UCSD-AML1 (cell line): ENCODE data around the gene TULP4.
"Not testable (repeated sequence)": the region's sequence is repeated elsewhere in the genome, so short reads cannot be mapped to it uniquely, and the experiment has no call there.

Experiments
- DNase-seq: peaks from one replicate; lab custom pipeline; 2025; ENCODE audit not compliant: unreplicated experiment; lab: John Stamatoyannopoulos, UW

The TULP4 gene

GRCh38 chr6:158327211-158327610 is 14.9 kb downstream of the TULP4 start:
- no peak for DNase-seq

GRCh38 chr6:158328952-158329351 is 16.7 kb downstream of the TULP4 start:
- no peak for DNase-seq

GRCh38 chr6:158329531-158329930 is 17.3 kb downstream of the TULP4 start:
- DNase-seq: no peak

- DNase-seq: no peak
Observed at GRCh38 chr6:158330016-158330415, 17.8 kb downstream of the TULP4 start.

- DNase-seq: no peak
Observed at GRCh38 chr6:158332237-158332636, 20.0 kb downstream of the TULP4 start.

GRCh38 chr6:158333094-158333493 is 20.8 kb downstream of the TULP4 start:
- no peak for DNase-seq

- DNase-seq: no peak
Observed at GRCh38 chr6:158334534-158334933, 22.3 kb downstream of the TULP4 start.

GRCh38 chr6:158337332-158337731 is 25.1 kb downstream of the TULP4 start:
- DNase-seq: no peak

GRCh38 chr6:158338311-158339112 is 26.2 kb downstream of the TULP4 start:
- no peak for DNase-seq

GRCh38 chr6:158339197-158339596 is 26.9 kb downstream of the TULP4 start:
- DNase-seq: not testable (repeated sequence)

- DNase-seq: no peak
Observed at GRCh38 chr6:158340252-158340651, 28.0 kb downstream of the TULP4 start.

GRCh38 chr6:158344534-158344933 is 32.3 kb downstream of the TULP4 start:
- no peak for DNase-seq

- DNase-seq: not testable (repeated sequence)
Observed at GRCh38 chr6:158345444-158345843, 33.2 kb downstream of the TULP4 start.

- no peak for DNase-seq
Observed at GRCh38 chr6:158347335-158347734, 35.1 kb downstream of the TULP4 start.

GRCh38 chr6:158348737-158349504 is 36.7 kb downstream of the TULP4 start:
- not testable (repeated sequence) for DNase-seq

- not testable (repeated sequence) for DNase-seq
Observed at GRCh38 chr6:158349505-158350275, 37.4 kb downstream of the TULP4 start.

- DNase-seq: not testable (repeated sequence)
Observed at GRCh38 chr6:158350731-158351130, 38.5 kb downstream of the TULP4 start.

GRCh38 chr6:158353883-158354877 is 41.9 kb downstream of the TULP4 start:
- DNase-seq: no peak

- DNase-seq: no peak
Observed at GRCh38 chr6:158356586-158357546, 44.6 kb downstream of the TULP4 start.
